Measurements from ENCODE around the gene RILP.

The RILP gene

DNA sequence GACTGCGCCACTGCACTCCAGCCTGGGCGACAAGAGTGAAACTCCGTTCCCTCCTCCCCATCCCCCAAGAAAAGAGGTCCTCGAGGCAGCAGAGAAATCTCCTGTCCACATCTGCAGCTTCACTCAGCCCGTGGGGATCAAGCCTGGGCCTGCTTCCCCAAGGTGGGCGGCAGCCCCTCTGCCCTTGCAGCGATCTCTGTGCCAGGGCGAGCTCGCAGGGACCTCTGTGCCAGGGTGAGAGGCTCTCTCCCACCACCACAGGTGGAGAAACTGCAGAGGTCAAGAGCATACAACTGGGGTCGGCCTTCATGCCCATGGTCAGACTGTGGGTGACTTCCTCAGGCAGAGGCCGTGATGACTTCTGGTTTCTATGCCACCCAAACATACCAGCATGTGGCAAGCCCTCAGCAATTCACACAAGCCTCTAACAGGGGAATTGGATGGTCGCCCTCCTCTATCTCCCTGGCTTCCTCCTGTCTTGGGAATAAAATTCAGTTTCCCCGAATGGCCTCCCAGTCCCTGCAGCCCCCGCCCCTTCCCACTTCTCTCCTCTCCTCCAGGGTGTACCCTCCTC lies 26.5 kb downstream of the RILP start:
- no peak overlapping the region for H3K4me3 ChIP-seq (ENCODE audit: low read depth in 1 of 5, low read length in 5 of 5)
- no peak overlapping the region for H3K27ac ChIP-seq (ENCODE audit: low read depth, low read length)
- no peaks in the 10 kb centered on the region for H3K9me3 ChIP-seq (ENCODE audit: control insufficient read depth in 5 of 5, low read length in 5 of 5)
- H3K27me3 ChIP-seq (ENCODE audit: control insufficient read depth in 5 of 5, insufficient read depth in 4 of 5, low read length in 5 of 5), result no peaks in the 10 kb centered on the region
- peaks cover 0 to 37% (median 9%) of the 10 kb centered on the region in 5 donors for H3K36me3 ChIP-seq (ENCODE audit: control insufficient read depth in 5 of 5, insufficient read depth in 5 of 5, low read length in 5 of 5)
- H3K9ac ChIP-seq (ENCODE audit: low read length in 5 of 5), result no peak overlapping the region
- H3K4me1 ChIP-seq (ENCODE audit: control insufficient read depth in 5 of 5, insufficient read depth in 5 of 5, low read length in 5 of 5), result peaks cover 7 to 61% (median 47%) of the 10 kb centered on the region in 5 donors

DNA sequence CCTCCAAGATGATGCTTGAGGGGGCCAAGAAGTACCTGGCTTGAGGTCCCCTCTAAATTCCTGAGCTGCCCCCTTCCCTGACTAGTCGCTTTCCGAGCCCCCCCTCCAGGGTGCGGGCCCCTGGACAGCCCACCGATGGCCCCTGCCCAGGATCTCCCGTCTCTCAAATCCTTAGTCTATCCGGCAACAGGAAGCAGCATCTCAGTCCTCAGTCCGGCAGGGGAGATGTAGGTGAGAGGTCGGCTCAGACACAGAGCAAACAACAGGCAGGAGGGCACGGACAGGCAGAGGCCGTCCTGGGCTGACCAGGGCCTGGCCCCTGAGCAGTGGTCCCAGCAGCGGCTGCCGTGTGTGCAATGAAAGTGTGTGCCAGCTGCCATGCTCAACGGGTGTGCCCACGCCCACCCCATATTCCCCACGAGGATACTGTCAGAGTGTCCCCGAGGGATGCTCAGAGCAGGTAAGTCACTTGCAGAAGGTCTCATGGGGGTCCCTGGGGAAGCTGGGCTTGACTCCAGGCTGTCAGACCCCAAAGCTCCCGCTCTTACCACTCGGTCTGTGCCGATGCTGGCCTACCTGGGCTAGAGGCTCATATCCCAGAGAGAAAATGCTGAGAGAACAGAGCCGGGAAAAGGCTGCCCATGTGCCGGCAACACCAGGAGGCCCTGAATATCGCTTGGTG lies 28.3 kb downstream of the RILP start:
- peak overlapping the region in 4 of 5 donors; percentile 40 to 53 (median 46) for H3K4me3 ChIP-seq (ENCODE audit: low read depth in 1 of 5, low read length in 5 of 5)
- H3K9me3 ChIP-seq (ENCODE audit: control insufficient read depth in 5 of 5, low read length in 5 of 5), result no peaks in the 10 kb centered on the region
- peaks cover 0 to 51% (median 12%) of the 10 kb centered on the region in 5 donors for H3K36me3 ChIP-seq (ENCODE audit: control insufficient read depth in 5 of 5, insufficient read depth in 5 of 5, low read length in 5 of 5)
- H3K9ac ChIP-seq (ENCODE audit: low read length in 5 of 5), result peak overlapping the region in 3 of 5 donors; percentile 49 to 75 (median 62)
- peak overlapping the region; percentile 86 for H3K27ac ChIP-seq (ENCODE audit: low read depth, low read length)
- H3K4me1 ChIP-seq (ENCODE audit: control insufficient read depth in 5 of 5, insufficient read depth in 5 of 5, low read length in 5 of 5), result peaks cover 4 to 57% (median 30%) of the 10 kb centered on the region in 5 donors
- H3K27me3 ChIP-seq (ENCODE audit: control insufficient read depth in 5 of 5, insufficient read depth in 4 of 5, low read length in 5 of 5), result no peaks in the 10 kb centered on the region

- peak overlapping the region in 1 of 5 donors; percentile 75 for H3K9ac ChIP-seq (ENCODE audit: low read length in 5 of 5)
- H3K4me1 ChIP-seq (ENCODE audit: control insufficient read depth in 5 of 5, insufficient read depth in 5 of 5, low read length in 5 of 5), result peaks cover 1 to 48% (median 21%) of the 10 kb centered on the region in 5 donors
- H3K27me3 ChIP-seq (ENCODE audit: control insufficient read depth in 5 of 5, insufficient read depth in 4 of 5, low read length in 5 of 5), result no peaks in the 10 kb centered on the region
- H3K36me3 ChIP-seq (ENCODE audit: control insufficient read depth in 5 of 5, insufficient read depth in 5 of 5, low read length in 5 of 5), result peaks cover 0 to 56% (median 13%) of the 10 kb centered on the region in 5 donors
- H3K27ac ChIP-seq (ENCODE audit: low read depth, low read length), result peak overlapping the region; percentile 86
- H3K4me3 ChIP-seq (ENCODE audit: low read depth in 1 of 5, low read length in 5 of 5), result peak overlapping the region in 1 of 5 donors; percentile 53
- H3K9me3 ChIP-seq (ENCODE audit: control insufficient read depth in 5 of 5, low read length in 5 of 5), result no peaks in the 10 kb centered on the region
Observed at GRCh38 chr17:1620486-1620885, 29.2 kb downstream of the RILP start.

- H3K4me1 ChIP-seq (ENCODE audit: control insufficient read depth in 5 of 5, insufficient read depth in 5 of 5, low read length in 5 of 5), result peaks cover 1 to 41% (median 18%) of the 10 kb centered on the region in 5 donors
- peak overlapping the region in 1 of 5 donors; percentile 11 for H3K9ac ChIP-seq (ENCODE audit: low read length in 5 of 5)
- H3K27me3 ChIP-seq (ENCODE audit: control insufficient read depth in 5 of 5, insufficient read depth in 4 of 5, low read length in 5 of 5), result no peaks in the 10 kb centered on the region
- H3K36me3 ChIP-seq (ENCODE audit: control insufficient read depth in 5 of 5, insufficient read depth in 5 of 5, low read length in 5 of 5), result peaks cover 0 to 63% (median 19%) of the 10 kb centered on the region in 5 donors
- peak overlapping the region; percentile 55 for H3K27ac ChIP-seq (ENCODE audit: low read depth, low read length)
- H3K4me3 ChIP-seq (ENCODE audit: low read depth in 1 of 5, low read length in 5 of 5), result peak overlapping the region in 2 of 5 donors; percentile 19 to 26
- no peaks in the 10 kb centered on the region for H3K9me3 ChIP-seq (ENCODE audit: control insufficient read depth in 5 of 5, low read length in 5 of 5)
Observed at GRCh38 chr17:1617620-1618174, 32.0 kb downstream of the RILP start.

GRCh38 chr17:1616101-1616500 lies 33.6 kb downstream of the RILP start:
- no peaks in the 10 kb centered on the region for H3K9me3 ChIP-seq (ENCODE audit: control insufficient read depth in 5 of 5, low read length in 5 of 5)
- H3K36me3 ChIP-seq (ENCODE audit: control insufficient read depth in 5 of 5, insufficient read depth in 5 of 5, low read length in 5 of 5), result peaks cover 0 to 60% (median 14%) of the 10 kb centered on the region in 5 donors
- no peak overlapping the region for H3K27ac ChIP-seq (ENCODE audit: low read depth, low read length)
- H3K9ac ChIP-seq (ENCODE audit: low read length in 5 of 5), result no peak overlapping the region
- H3K4me1 ChIP-seq (ENCODE audit: control insufficient read depth in 5 of 5, insufficient read depth in 5 of 5, low read length in 5 of 5), result peaks cover 0 to 45% (median 23%) of the 10 kb centered on the region in 5 donors
- H3K4me3 ChIP-seq (ENCODE audit: low read depth in 1 of 5, low read length in 5 of 5), result no peak overlapping the region
- H3K27me3 ChIP-seq (ENCODE audit: control insufficient read depth in 5 of 5, insufficient read depth in 4 of 5, low read length in 5 of 5), result no peaks in the 10 kb centered on the region

DNA sequence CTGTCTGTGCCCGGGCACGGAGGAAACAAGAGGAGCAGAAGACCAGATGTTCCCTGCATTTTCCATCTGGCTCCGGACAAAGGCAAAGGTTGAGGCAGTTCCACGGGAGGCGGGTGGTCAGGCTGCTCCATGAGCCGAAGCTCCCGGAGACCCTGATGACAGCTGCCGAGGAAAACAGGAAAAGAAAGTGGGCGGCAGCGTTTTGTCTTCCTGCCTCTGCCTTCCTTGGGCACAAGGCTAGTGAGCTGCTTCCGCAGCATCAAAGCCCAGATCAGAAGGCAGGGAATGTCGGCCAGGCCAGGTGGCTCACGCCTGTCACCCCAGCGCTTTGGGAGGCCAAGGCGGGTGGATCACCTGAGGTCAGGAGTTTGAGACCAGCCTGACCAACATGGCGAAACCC lies 37.3 kb downstream of the RILP start:
- H3K4me1 ChIP-seq (ENCODE audit: control insufficient read depth in 5 of 5, insufficient read depth in 5 of 5, low read length in 5 of 5), result peaks cover 1 to 38% (median 26%) of the 10 kb centered on the region in 5 donors
- H3K9me3 ChIP-seq (ENCODE audit: control insufficient read depth in 5 of 5, low read length in 5 of 5), result no peaks in the 10 kb centered on the region
- H3K9ac ChIP-seq (ENCODE audit: low read length in 5 of 5), result no peak overlapping the region
- no peak overlapping the region for H3K4me3 ChIP-seq (ENCODE audit: low read depth in 1 of 5, low read length in 5 of 5)
- H3K36me3 ChIP-seq (ENCODE audit: control insufficient read depth in 5 of 5, insufficient read depth in 5 of 5, low read length in 5 of 5), result peaks cover 0 to 40% (median 14%) of the 10 kb centered on the region in 5 donors
- H3K27ac ChIP-seq (ENCODE audit: low read depth, low read length), result peak overlapping the region; percentile 40
- no peaks in the 10 kb centered on the region for H3K27me3 ChIP-seq (ENCODE audit: control insufficient read depth in 5 of 5, insufficient read depth in 4 of 5, low read length in 5 of 5)

DNA sequence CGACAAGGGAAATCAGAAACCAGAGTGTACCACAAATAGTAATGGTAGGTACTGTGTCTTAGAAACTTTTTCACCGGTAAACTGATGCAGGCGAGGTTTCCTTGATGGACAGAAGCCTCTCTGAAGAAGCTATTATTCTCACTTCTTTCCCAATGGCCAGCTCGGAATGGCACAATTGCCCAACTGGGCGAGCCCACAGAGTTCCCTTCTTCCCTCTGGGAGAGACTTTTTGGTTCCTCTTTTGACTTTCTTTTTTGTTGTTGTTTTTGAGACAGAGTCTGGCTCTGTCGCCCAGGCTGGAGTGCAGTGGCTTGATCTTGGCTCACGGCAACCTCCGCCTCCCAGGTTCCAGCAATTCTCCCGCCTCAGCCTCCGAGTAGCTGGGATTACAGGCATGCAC lies 38.0 kb downstream of the RILP start:
- Histone ChIP-seq H3K27ac (ENCODE audit: low read depth, low read length) (peak overlapping the region; percentile 40), H3K9ac (ENCODE audit: low read length in 5 of 5) (no peak overlapping the region), H3K4me3 (ENCODE audit: low read depth in 1 of 5, low read length in 5 of 5) (no peak overlapping the region), H3K4me1 (ENCODE audit: control insufficient read depth in 5 of 5, insufficient read depth in 5 of 5, low read length in 5 of 5) (peaks cover 5 to 40% (median 33%) of the 10 kb centered on the region in 5 donors), H3K36me3 (ENCODE audit: control insufficient read depth in 5 of 5, insufficient read depth in 5 of 5, low read length in 5 of 5) (peaks cover 0 to 37% (median 12%) of the 10 kb centered on the region in 5 donors), H3K9me3 (ENCODE audit: control insufficient read depth in 5 of 5, low read length in 5 of 5) (no peaks in the 10 kb centered on the region), H3K27me3 (ENCODE audit: control insufficient read depth in 5 of 5, insufficient read depth in 4 of 5, low read length in 5 of 5) (no peaks in the 10 kb centered on the region)

- no peaks in the 10 kb centered on the region for H3K27me3 ChIP-seq (ENCODE audit: control insufficient read depth in 5 of 5, insufficient read depth in 4 of 5, low read length in 5 of 5)
- no peak overlapping the region for H3K27ac ChIP-seq (ENCODE audit: low read depth, low read length)
- H3K4me1 ChIP-seq (ENCODE audit: control insufficient read depth in 5 of 5, insufficient read depth in 5 of 5, low read length in 5 of 5), result peaks cover 5 to 63% (median 44%) of the 10 kb centered on the region in 5 donors
- H3K9ac ChIP-seq (ENCODE audit: low read length in 5 of 5), result no peak overlapping the region
- H3K4me3 ChIP-seq (ENCODE audit: low read depth in 1 of 5, low read length in 5 of 5), result no peak overlapping the region
- no peaks in the 10 kb centered on the region for H3K9me3 ChIP-seq (ENCODE audit: control insufficient read depth in 5 of 5, low read length in 5 of 5)
- H3K36me3 ChIP-seq (ENCODE audit: control insufficient read depth in 5 of 5, insufficient read depth in 5 of 5, low read length in 5 of 5), result peaks cover 0 to 29% (median 2%) of the 10 kb centered on the region in 5 donors
Observed at GRCh38 chr17:1608676-1609075, 41.0 kb downstream of the RILP start.

DNA sequence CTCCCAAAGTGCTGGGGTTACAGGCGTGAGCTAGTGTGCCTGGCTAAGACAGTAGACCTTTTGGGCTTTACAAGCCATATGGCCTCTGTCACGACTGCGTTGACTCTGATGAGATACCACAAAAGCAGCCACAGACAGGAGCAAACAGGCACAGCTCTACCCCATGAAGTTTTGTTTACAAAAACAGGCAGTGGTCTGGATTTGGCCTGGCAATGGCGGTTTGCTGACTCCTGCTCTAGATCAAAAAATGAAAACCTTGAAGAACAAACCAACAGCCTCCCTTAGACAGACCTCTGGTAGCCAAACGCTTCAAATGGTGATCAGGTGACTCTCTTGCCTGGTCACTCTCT lies 41.7 kb downstream of the RILP start:
- Histone ChIP-seq H3K4me3 (ENCODE audit: low read depth in 1 of 5, low read length in 5 of 5) (no peak overlapping the region), H3K27ac (ENCODE audit: low read depth, low read length) (peak overlapping the region; percentile 24), H3K9ac (ENCODE audit: low read length in 5 of 5) (no peak overlapping the region), H3K9me3 (ENCODE audit: control insufficient read depth in 5 of 5, low read length in 5 of 5) (no peaks in the 10 kb centered on the region), H3K27me3 (ENCODE audit: control insufficient read depth in 5 of 5, insufficient read depth in 4 of 5, low read length in 5 of 5) (no peaks in the 10 kb centered on the region), H3K4me1 (ENCODE audit: control insufficient read depth in 5 of 5, insufficient read depth in 5 of 5, low read length in 5 of 5) (peaks cover 5 to 62% (median 41%) of the 10 kb centered on the region in 5 donors), H3K36me3 (ENCODE audit: control insufficient read depth in 5 of 5, insufficient read depth in 5 of 5, low read length in 5 of 5) (peaks cover 0 to 22% (median under 1%) of the 10 kb centered on the region in 5 donors)
